ENCODE data around the gene FANCC. TPM values are rescaled to one million over a fixed set of nuclear protein-coding genes. Genes with fewer than 3 reads are reported as not detected.

FANCC gene
- total RNA-seq, 1 experiment from 2014 or later: 19.4 TPM

DNA sequence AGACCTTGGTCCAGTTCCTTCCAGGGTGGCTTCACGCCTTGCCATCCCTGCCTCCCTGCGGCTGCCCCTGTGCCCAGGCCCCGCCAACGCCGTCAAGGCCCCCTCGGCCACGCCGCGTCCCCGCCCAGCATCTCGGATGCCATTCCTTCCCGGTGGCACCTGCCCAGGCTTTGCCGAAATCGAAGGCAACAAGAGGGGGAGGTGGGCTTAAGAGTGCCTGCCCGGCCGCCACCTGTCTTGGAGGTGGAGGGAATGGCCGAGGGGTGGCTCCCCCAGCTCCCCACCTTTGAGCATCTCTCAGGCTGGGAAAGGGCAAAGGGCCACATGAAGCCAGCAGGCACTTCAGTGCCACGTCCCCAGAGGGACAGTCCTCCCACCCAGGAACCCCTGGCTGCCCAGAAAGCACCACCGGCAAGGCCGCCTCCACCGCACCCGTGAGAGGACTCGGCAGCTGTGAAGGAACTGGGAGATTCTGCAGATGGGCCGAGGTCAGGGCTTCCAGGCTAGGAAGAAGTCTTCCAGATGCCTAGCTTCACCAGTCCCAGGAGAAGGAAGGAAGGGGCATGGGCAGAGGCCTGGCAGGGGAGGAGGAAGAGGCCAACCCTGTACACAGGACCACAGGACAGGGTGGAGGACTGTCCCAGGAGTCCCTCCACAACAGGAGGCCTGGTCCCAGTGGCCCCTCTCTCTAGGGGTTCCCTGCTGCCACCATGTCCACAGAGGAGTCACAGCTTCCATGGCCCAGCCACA is 218.0 kb downstream of the FANCC start:
- ChIA-PET POLR2A (no interaction called here), RAD21 (ENCODE audit: low non-redundant PET in 1 of 2, low total read pairs in 2 of 2, uncharacterized antibody in 2 of 2, unreplicated experiment in 2 of 2) (no interaction called here), CTCF (no interaction called here)
- Histone ChIP-seq H3K27me3 (ENCODE audit: insufficient read depth, low read length) (no peaks in the 10 kb centered on the region), H3K36me3 (ENCODE audit: control insufficient read depth in 1 of 2, insufficient read depth in 2 of 2, low read length in 2 of 2) (no peaks in the 10 kb centered on the region), H3K79me2 (ENCODE audit: insufficient read depth, low read length) (no peaks in the 10 kb centered on the region), H3K27ac (ENCODE audit: low read depth, low read length) (no peak overlapping the region), H3K9ac (ENCODE audit: low read length) (no peak overlapping the region), H3K4me3 (replicated peaks in 1 of 2; ENCODE audit: low read depth in 1 of 2, low read length in 2 of 2) (no peak overlapping the region), H3K4me1 (ENCODE audit: control insufficient read depth in 1 of 2, insufficient read depth in 2 of 2, low read length in 2 of 2) (no peaks in the 10 kb centered on the region), H3K9me3 (ENCODE audit: control insufficient read depth in 1 of 2, insufficient read depth in 1 of 2, low read depth in 1 of 2, low read length in 2 of 2) (no peaks in the 10 kb centered on the region), H4K20me1 (ENCODE audit: insufficient read depth) (no peaks in the 10 kb centered on the region), H2AFZ (ENCODE audit: low read depth, low read length, poor library complexity, severe bottlenecking) (no peak overlapping the region), H3K9me2 (ENCODE audit: insufficient read depth) (no peaks in the 10 kb centered on the region), H3K4me2 (ENCODE audit: low read length) (no peak overlapping the region)
- BruUV-seq (replicated peaks): no TSS peak
- no peak for DNase-seq (ENCODE audit: low read depth, low spot score)
- ATAC-seq: no peak
- TF ChIP-seq CEBPB (IDR thresholded peaks at IDR 0.05; ENCODE audit: low read depth) (no peak), SRF (IDR thresholded peaks at IDR 0.05; ENCODE audit: low read depth) (no peak)
- intact Hi-C loops (cut with micrococcal nuclease): no loop called here

DNA sequence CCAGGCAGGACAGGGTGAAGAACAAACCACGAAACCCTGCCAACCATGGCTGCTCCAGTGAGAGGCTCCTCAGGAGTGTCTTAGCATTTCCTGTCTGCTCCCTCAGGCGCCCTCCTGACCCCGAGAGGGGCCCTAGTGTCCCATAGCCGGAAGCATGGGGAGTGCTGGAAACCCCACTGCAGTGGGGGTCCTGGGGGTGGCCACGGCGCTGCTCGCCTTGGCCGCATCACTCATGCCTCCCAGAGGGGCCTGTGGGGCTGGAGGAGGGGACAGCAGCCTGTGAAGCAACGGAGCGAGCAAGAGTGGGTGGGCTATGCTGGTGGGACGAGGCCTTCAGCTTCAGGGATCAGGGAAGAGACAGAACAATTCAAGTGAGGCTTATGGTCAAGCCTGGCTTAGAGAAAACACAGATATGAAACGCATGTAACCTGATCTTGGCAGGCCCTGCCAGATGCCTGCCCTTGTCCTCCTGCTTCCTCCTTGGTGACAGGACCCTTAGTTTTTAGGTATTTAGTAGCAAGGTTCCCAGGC is 219.1 kb downstream of the FANCC start:
- BruUV-seq (replicated peaks): no TSS peak
- DNase-seq (ENCODE audit: low read depth, low spot score) (no peak), ATAC-seq (no peak)
- intact Hi-C loops (cut with micrococcal nuclease): no loop called here
- no peaks in the 10 kb centered on the region for H3K79me2 ChIP-seq (ENCODE audit: insufficient read depth, low read length)
- RAD21 ChIA-PET (ENCODE audit: low non-redundant PET in 1 of 2, low total read pairs in 2 of 2, uncharacterized antibody in 2 of 2, unreplicated experiment in 2 of 2): no interaction called here
- H3K9me3 ChIP-seq (ENCODE audit: control insufficient read depth in 1 of 2, insufficient read depth in 1 of 2, low read depth in 1 of 2, low read length in 2 of 2): no peaks in the 10 kb centered on the region
- no peak overlapping the region for H3K4me2 ChIP-seq (ENCODE audit: low read length)
- H4K20me1 ChIP-seq (ENCODE audit: insufficient read depth): no peaks in the 10 kb centered on the region
- no peak overlapping the region for H3K4me3 ChIP-seq (replicated peaks in 1 of 2; ENCODE audit: low read depth in 1 of 2, low read length in 2 of 2)
- no peaks in the 10 kb centered on the region for H3K4me1 ChIP-seq (ENCODE audit: control insufficient read depth in 1 of 2, insufficient read depth in 2 of 2, low read length in 2 of 2)
- H3K9me2 ChIP-seq (ENCODE audit: insufficient read depth): no peaks in the 10 kb centered on the region
- TF ChIP-seq ELF1 (IDR thresholded peaks at IDR 0.05; ENCODE audit: borderline replicate concordance, low read depth): no peak
- TF ChIP-seq FOSL1 (IDR thresholded peaks at IDR 0.05; ENCODE audit: low read depth): no peak
- no peak for TF ChIP-seq JUND (IDR thresholded peaks at IDR 0.05)
- TF ChIP-seq RAD21 (IDR thresholded peaks at IDR 0.05; ENCODE audit: low read depth): no peak
- TF ChIP-seq, protein P1, sequence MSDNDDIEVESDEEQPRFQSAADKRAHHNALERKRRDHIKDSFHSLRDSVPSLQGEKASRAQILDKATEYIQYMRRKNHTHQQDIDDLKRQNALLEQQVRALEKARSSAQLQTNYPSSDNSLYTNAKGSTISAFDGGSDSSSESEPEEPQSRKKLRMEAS (IDR thresholded peaks at IDR 0.05): no peak
- no peak for TF ChIP-seq ZFX (IDR thresholded peaks at IDR 0.05)
- no peak for TF ChIP-seq EGR1 (IDR thresholded peaks at IDR 0.05; ENCODE audit: low read depth)
- TF ChIP-seq, protein P2, sequence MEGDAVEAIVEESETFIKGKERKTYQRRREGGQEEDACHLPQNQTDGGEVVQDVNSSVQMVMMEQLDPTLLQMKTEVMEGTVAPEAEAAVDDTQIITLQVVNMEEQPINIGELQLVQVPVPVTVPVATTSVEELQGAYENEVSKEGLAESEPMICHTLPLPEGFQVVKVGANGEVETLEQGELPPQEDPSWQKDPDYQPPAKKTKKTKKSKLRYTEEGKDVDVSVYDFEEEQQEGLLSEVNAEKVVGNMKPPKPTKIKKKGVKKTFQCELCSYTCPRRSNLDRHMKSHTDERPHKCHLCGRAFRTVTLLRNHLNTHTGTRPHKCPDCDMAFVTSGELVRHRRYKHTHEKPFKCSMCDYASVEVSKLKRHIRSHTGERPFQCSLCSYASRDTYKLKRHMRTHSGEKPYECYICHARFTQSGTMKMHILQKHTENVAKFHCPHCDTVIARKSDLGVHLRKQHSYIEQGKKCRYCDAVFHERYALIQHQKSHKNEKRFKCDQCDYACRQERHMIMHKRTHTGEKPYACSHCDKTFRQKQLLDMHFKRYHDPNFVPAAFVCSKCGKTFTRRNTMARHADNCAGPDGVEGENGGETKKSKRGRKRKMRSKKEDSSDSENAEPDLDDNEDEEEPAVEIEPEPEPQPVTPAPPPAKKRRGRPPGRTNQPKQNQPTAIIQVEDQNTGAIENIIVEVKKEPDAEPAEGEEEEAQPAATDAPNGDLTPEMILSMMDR (IDR thresholded peaks at IDR 0.05 in 2 of 3, conservative IDR thresholded peaks at IDR 0.05 in 1 of 3; ENCODE audit: borderline replicate concordance in 1 of 3, insufficient read depth in 1 of 3, low read depth in 2 of 3, low read length in 2 of 3): no peak
- TF ChIP-seq, protein P3, sequence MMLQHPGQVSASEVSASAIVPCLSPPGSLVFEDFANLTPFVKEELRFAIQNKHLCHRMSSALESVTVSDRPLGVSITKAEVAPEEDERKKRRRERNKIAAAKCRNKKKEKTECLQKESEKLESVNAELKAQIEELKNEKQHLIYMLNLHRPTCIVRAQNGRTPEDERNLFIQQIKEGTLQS (IDR thresholded peaks at IDR 0.05): no peak
- TF ChIP-seq SP1 (IDR thresholded peaks at IDR 0.05; ENCODE audit: low read depth): no peak
- TF ChIP-seq, protein P4, sequence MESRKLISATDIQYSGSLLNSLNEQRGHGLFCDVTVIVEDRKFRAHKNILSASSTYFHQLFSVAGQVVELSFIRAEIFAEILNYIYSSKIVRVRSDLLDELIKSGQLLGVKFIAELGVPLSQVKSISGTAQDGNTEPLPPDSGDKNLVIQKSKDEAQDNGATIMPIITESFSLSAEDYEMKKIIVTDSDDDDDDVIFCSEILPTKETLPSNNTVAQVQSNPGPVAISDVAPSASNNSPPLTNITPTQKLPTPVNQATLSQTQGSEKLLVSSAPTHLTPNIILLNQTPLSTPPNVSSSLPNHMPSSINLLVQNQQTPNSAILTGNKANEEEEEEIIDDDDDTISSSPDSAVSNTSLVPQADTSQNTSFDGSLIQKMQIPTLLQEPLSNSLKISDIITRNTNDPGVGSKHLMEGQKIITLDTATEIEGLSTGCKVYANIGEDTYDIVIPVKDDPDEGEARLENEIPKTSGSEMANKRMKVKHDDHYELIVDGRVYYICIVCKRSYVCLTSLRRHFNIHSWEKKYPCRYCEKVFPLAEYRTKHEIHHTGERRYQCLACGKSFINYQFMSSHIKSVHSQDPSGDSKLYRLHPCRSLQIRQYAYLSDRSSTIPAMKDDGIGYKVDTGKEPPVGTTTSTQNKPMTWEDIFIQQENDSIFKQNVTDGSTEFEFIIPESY (IDR thresholded peaks at IDR 0.05; ENCODE audit: extremely low read depth, insufficient replicate concordance, low read length): no peak
- H3K9ac ChIP-seq (ENCODE audit: low read length): no peak overlapping the region
- no peaks in the 10 kb centered on the region for H3K36me3 ChIP-seq (ENCODE audit: control insufficient read depth in 1 of 2, insufficient read depth in 2 of 2, low read length in 2 of 2)
- no peaks in the 10 kb centered on the region for H3K27me3 ChIP-seq (ENCODE audit: insufficient read depth, low read length)
- H2AFZ ChIP-seq (ENCODE audit: low read depth, low read length, poor library complexity, severe bottlenecking): no peak overlapping the region
- POLR2A ChIA-PET: no interaction called here
- no peak overlapping the region for H3K27ac ChIP-seq (ENCODE audit: low read depth, low read length)
- CTCF ChIA-PET: no interaction called here
